HEK293T (cell line): ENCODE measurements around the gene DOK4.

Experiments
- ARNT ChIP-seq: fragments of 450-650 bp; IDR thresholded peaks from 2 replicates; pipeline ENCODE4 v1.6.1; 2017; ENCODE audit warnings: mild to moderate bottlenecking
- BHLHE40 ChIP-seq: fragments of 450-650 bp; IDR thresholded peaks from 2 replicates; pipeline ENCODE4 v1.6.1; 2016; ENCODE audit warnings: mild to moderate bottlenecking, moderate library complexity, borderline replicate concordance
- FOXK2 ChIP-seq: fragments of 450-650 bp; IDR thresholded peaks from 2 replicates; pipeline ENCODE4 v1.6.1; 2016; ENCODE audit warnings: mild to moderate bottlenecking
- NFRKB ChIP-seq: fragments of 450-650 bp; IDR thresholded peaks from 2 replicates; pipeline ENCODE4 v1.6.1; 2016; ENCODE audit warnings: mild to moderate bottlenecking, moderate library complexity
- SUZ12 ChIP-seq: fragments of 450-650 bp; IDR thresholded peaks from 2 replicates; pipeline ENCODE4 v1.6.1; 2016; ENCODE audit warnings: mild to moderate bottlenecking

GRCh38 chr16:57474671-57475661 is 11.3 kb downstream of the DOK4 start:
- no peak for TF ChIP-seq SUZ12
- no peak for TF ChIP-seq NFRKB
- TF ChIP-seq ARNT: no peak
- TF ChIP-seq BHLHE40: no peak
- TF ChIP-seq FOXK2: no peak
